Hepatocyte (in vitro differentiated cells): Measurements from ENCODE around the gene HSBP1L1. TPM values are rescaled to one million over a fixed set of nuclear protein-coding genes. Genes with fewer than 3 reads are reported as not detected.

Experiments
- DNase-seq: peaks from one replicate; pipeline ENCODE4 v3.0.0-alpha.2; 2016; ENCODE audit warnings: low spot score
- H2AFZ ChIP-seq: fragments of 200-600 bp; sonication (generic); 2 replicates; pipeline ENCODE4 v1.6.0; 2016; ENCODE audit warnings: antibody characterized with exemption, mild to moderate bottlenecking
- H3K27ac ChIP-seq: fragments of 200-600 bp; sonication (generic); 2 replicates; pipeline ENCODE4 v1.5.1; 2016; ENCODE audit warnings: mild to moderate bottlenecking
- H3K27me3 ChIP-seq: fragments of 200-600 bp; sonication (generic); 2 replicates; pipeline ENCODE4 v1.6.1; 2016
- H3K36me3 ChIP-seq: fragments of 200-600 bp; sonication (generic); replicated peaks from 2 replicates; pipeline ENCODE4 v1.5.1; 2016; ENCODE audit warnings: low read depth; ENCODE audit not compliant: insufficient read depth
- H3K4me1 ChIP-seq: fragments of 200-600 bp; sonication (generic); 2 replicates; pipeline ENCODE4 v1.5.1; 2016; ENCODE audit warnings: mild to moderate bottlenecking, moderate library complexity; ENCODE audit not compliant: insufficient read depth
- H3K4me2 ChIP-seq: fragments of 200-600 bp; sonication (generic); 2 replicates; pipeline ENCODE4 v1.6.0; 2016
- H3K4me3 ChIP-seq: fragments of 200-600 bp; sonication (generic); 2 replicates; pipeline ENCODE4 v1.5.1; 2016; ENCODE audit warnings: mild to moderate bottlenecking
- H3K79me2 ChIP-seq: fragments of 200-600 bp; sonication (generic); 2 replicates; pipeline ENCODE4 v1.6.0; 2017; ENCODE audit warnings: mild to moderate bottlenecking
- H3K9me2 ChIP-seq: fragments of 200-600 bp; sonication (generic); replicated peaks from 2 replicates; pipeline ENCODE4 v1.6.0; 2017; ENCODE audit warnings: mild to moderate bottlenecking; ENCODE audit not compliant: insufficient read depth
- H3K9me3 ChIP-seq: fragments of 200-600 bp; sonication (generic); 2 replicates; pipeline ENCODE4 v1.5.1; 2016; ENCODE audit warnings: low read depth, mild to moderate bottlenecking
- H4K20me1 ChIP-seq: fragments of 200-600 bp; sonication (generic); 2 replicates; pipeline ENCODE4 v1.6.0; 2016; ENCODE audit warnings: mild to moderate bottlenecking; ENCODE audit not compliant: insufficient read depth, poor library complexity, severe bottlenecking
- CTCF ChIP-seq: fragments of 200-600 bp; sonication (generic); IDR thresholded peaks from 2 replicates; pipeline ENCODE4 v1.5.1; 2016; ENCODE audit warnings: antibody characterized with exemption, mild to moderate bottlenecking; ENCODE audit not compliant: poor library complexity
- EZH2 ChIP-seq: fragments of 200-600 bp; sonication (generic); IDR thresholded peaks from 2 replicates; pipeline ENCODE4 v1.6.1; 2016; ENCODE audit warnings: antibody characterized with exemption, mild to moderate bottlenecking, borderline replicate concordance
- EZH2phosphoT487 ChIP-seq: fragments of 200-600 bp; sonication (generic); IDR thresholded peaks from one replicate; pipeline ENCODE4 v1.6.1; 2018; ENCODE audit warnings: antibody characterized with exemption, mild to moderate bottlenecking, low read depth, moderate library complexity; ENCODE audit not compliant: unreplicated experiment, severe bottlenecking
- WGBS: methylation state at CpG from one replicate; pipeline ENCODE4 v1.1.6; 2016; ENCODE audit warnings: low lambda C conversion rate; ENCODE audit errors: missing lambda C conversion rate; 5-methylcytosine and 5-hydroxymethylcytosine counted together
- polyA plus RNA-seq: library from polyadenylated mRNA; unstranded; fragments of >200 nt; fragmentation: Nextera tagmentation; extraction: Ambion mirVana; gene quantifications from 2 replicates; pipeline ENCODE4 v1.2.1, GENCODE V29; 2016
- total RNA-seq: library from RNA; depleted of rRNA; stranded (reverse); fragments of >200 nt; gene quantifications from 2 replicates; pipeline ENCODE4 v1.2.3, GENCODE V29; 2014

Gene HSBP1L1
- total and polyA plus RNA-seq, 2 experiments from 2014 or later: 58.7 to 81.9 TPM

- H2AFZ ChIP-seq: no peak overlapping the region
- H3K79me2 ChIP-seq: peaks cover 78% of the 10 kb centered on the region
- H3K9me2 ChIP-seq: no peaks in the 10 kb centered on the region
- H3K9me3 ChIP-seq: peaks cover 11% of the 10 kb centered on the region
- H3K27ac ChIP-seq: no peak overlapping the region
- no peak overlapping the region for H3K4me2 ChIP-seq
- H3K27me3 ChIP-seq: no peaks in the 10 kb centered on the region
- WGBS: 82% methylated on average over 12 of the region's 12 CpGs
- peaks cover 16% of the 10 kb centered on the region for H3K4me1 ChIP-seq
- TF ChIP-seq EZH2 (no peak), CTCF (no peak), EZH2phosphoT487 (no peak)
- no peaks in the 10 kb centered on the region for H4K20me1 ChIP-seq
- no peak overlapping the region for H3K4me3 ChIP-seq
- no peaks in the 10 kb centered on the region for H3K36me3 ChIP-seq
- no peak for DNase-seq
These were observed 27.8 kb upstream of the HSBP1L1 start for GRCh38 chr18:79936641-79937040.

- Histone ChIP-seq H3K9me3 (peaks cover 7% of the 10 kb centered on the region), H3K9me2 (no peaks in the 10 kb centered on the region), H3K4me3 (no peak overlapping the region), H4K20me1 (no peaks in the 10 kb centered on the region), H3K27ac (no peak overlapping the region), H2AFZ (no peak overlapping the region), H3K36me3 (no peaks in the 10 kb centered on the region), H3K27me3 (no peaks in the 10 kb centered on the region), H3K79me2 (peaks cover 74% of the 10 kb centered on the region), H3K4me1 (peaks cover 23% of the 10 kb centered on the region), H3K4me2 (no peak overlapping the region)
- WGBS: 97% methylated on average over 25 of the region's 25 CpGs
- no peak for DNase-seq
- TF ChIP-seq EZH2 (no peak), CTCF (no peak), EZH2phosphoT487 (no peak)
These were observed 27.2 kb upstream of the HSBP1L1 start for GRCh38 chr18:79937103-79937860.

- peaks cover 28% of the 10 kb centered on the region for H3K4me1 ChIP-seq
- DNase-seq: no peak
- H4K20me1 ChIP-seq: peaks cover 4% of the 10 kb centered on the region
- no peak overlapping the region for H3K4me3 ChIP-seq
- TF ChIP-seq EZH2 (no peak), CTCF (no peak), EZH2phosphoT487 (no peak)
- no peaks in the 10 kb centered on the region for H3K36me3 ChIP-seq
- no peaks in the 10 kb centered on the region for H3K9me3 ChIP-seq
- H3K27ac ChIP-seq: no peak overlapping the region
- no peaks in the 10 kb centered on the region for H3K9me2 ChIP-seq
- H3K79me2 ChIP-seq: peaks cover 68% of the 10 kb centered on the region
- 97% methylated on average over 9 of the region's 9 CpGs for WGBS
- H2AFZ ChIP-seq: no peak overlapping the region
- no peaks in the 10 kb centered on the region for H3K27me3 ChIP-seq
- H3K4me2 ChIP-seq: no peak overlapping the region
These were observed 26.2 kb upstream of the HSBP1L1 start for GRCh38 chr18:79938196-79938595.
